Common myeloid progenitor, CD34-positive (primary cell): ENCODE measurements around the gene PSD2.

Experiments used
- CTCF ChIA-PET: fragments of 350-600 bp; sonication (Branson Sonifier 250); formaldehyde crosslinking; loops from one replicate; lab custom pipeline; 2021; ENCODE audit warnings: antibody characterized with exemption; lab: Charles Lee
- POLR2A ChIA-PET: fragments of 350-600 bp; sonication (Branson Sonifier 250); formaldehyde crosslinking; loops from one replicate; lab custom pipeline; 2021; ENCODE audit warnings: antibody characterized with exemption; lab: Charles Lee
- DNase-seq, 3 donors: peaks; one replicate each; pipeline versions ENCODE4 v3.0.0 to v3.0.0-alpha.2; 2013
- H3K27ac ChIP-seq, 2 experiments: 1 replicate in 1 of 2; 2 replicates in 1 of 2; pipeline ENCODE4 v1.7.0; 2013; ENCODE audit warnings: inconsistent platforms in 2 of 2, low read length in 2 of 2, mild to moderate bottlenecking in 2 of 2, low read depth in 1 of 2, moderate library complexity in 1 of 2; ENCODE audit not compliant: severe bottlenecking in 2 of 2, insufficient read depth in 1 of 2, poor library complexity in 1 of 2
- H3K27me3 ChIP-seq, 5 experiments: replicated peaks in 2 of 5; 1 replicate in 3 of 5; 2 replicates in 2 of 5; pipeline versions ENCODE4 v1.6.1 to v1.7.0; 2013; ENCODE audit warnings: low read length in 4 of 5, mild to moderate bottlenecking in 2 of 5, moderate library complexity in 2 of 5, inconsistent platforms in 1 of 5; ENCODE audit not compliant: insufficient read depth in 5 of 5, control insufficient read depth in 4 of 5
- H3K36me3 ChIP-seq, 4 experiments: 1 replicate in 2 of 4; 2 replicates in 2 of 4; pipeline versions ENCODE4 v1.6.1 to v1.7.0; 2013; ENCODE audit warnings: low read length in 3 of 4, control low read depth in 1 of 4, mild to moderate bottlenecking in 1 of 4; ENCODE audit not compliant: control insufficient read depth in 4 of 4, insufficient read depth in 4 of 4
- H3K4me1 ChIP-seq, 4 experiments: 1 replicate in 3 of 4; 2 replicates in 1 of 4; pipeline versions ENCODE4 v1.6.1 to v1.7.1; 2013; ENCODE audit warnings: low read length in 3 of 4, mild to moderate bottlenecking in 3 of 4, control low read depth in 1 of 4, inconsistent platforms in 1 of 4, moderate library complexity in 1 of 4; ENCODE audit not compliant: control insufficient read depth in 4 of 4, insufficient read depth in 4 of 4; ENCODE audit errors: control extremely low read depth in 1 of 4
- H3K4me3 ChIP-seq, 7 experiments: 1 replicate in 4 of 7; 2 replicates in 3 of 7; pipeline versions ENCODE4 v1.5.1 to v1.7.0; 2013; ENCODE audit warnings: mild to moderate bottlenecking in 7 of 7, low read length in 6 of 7, moderate library complexity in 6 of 7, inconsistent platforms in 2 of 7, low read depth in 2 of 7, control low read depth in 1 of 7; ENCODE audit not compliant: insufficient read depth in 4 of 7, control insufficient read depth in 1 of 7; ENCODE audit errors: extremely low read depth in 1 of 7
- H3K9me3 ChIP-seq, 5 experiments: 1 replicate in 4 of 5; 2 replicates in 1 of 5; pipeline versions ENCODE4 v1.6.1 to v1.7.1; 2013; ENCODE audit warnings: low read length in 4 of 5, mild to moderate bottlenecking in 2 of 5, inconsistent platforms in 1 of 5, low read depth in 1 of 5, moderate library complexity in 1 of 5; ENCODE audit not compliant: control insufficient read depth in 4 of 5, insufficient read depth in 2 of 5; ENCODE audit errors: control extremely low read depth in 1 of 5
- WGBS: methylation state at CpG from one replicate; pipeline ENCODE4 v1.1.5; 2013; ENCODE audit not compliant: insufficient coverage; 5-methylcytosine and 5-hydroxymethylcytosine counted together

The PSD2 gene

GRCh38 chr5:139751236-139751635, 44.4 kb upstream of the PSD2 start:
- Histone ChIP-seq H3K27me3 (peaks cover 0 to 95% (median 42%) of the 10 kb centered on the region in 5 experiments), H3K9me3 (no peaks in the 10 kb centered on the region), H3K36me3 (no peaks in the 10 kb centered on the region), H3K4me1 (peaks cover 0 to 37% (median 34%) of the 10 kb centered on the region in 4 experiments), H3K27ac (no peak overlapping the region), H3K4me3 (no peak overlapping the region)
- DNase-seq: no peak
- ChIA-PET CTCF (interaction anchor here (1.0 to 1.2 kb wide), 2 partner anchors 13 to 123 kb away, joined by 3 read pairs; no protein-coding TSS in a partner anchor), POLR2A (interaction anchor here (0.6 kb wide), 1 partner anchor 206 kb away, joined by 4 read pairs; no protein-coding TSS in a partner anchor)
- WGBS: 100% methylated on average over 1 of the region's 1 CpG

DNA sequence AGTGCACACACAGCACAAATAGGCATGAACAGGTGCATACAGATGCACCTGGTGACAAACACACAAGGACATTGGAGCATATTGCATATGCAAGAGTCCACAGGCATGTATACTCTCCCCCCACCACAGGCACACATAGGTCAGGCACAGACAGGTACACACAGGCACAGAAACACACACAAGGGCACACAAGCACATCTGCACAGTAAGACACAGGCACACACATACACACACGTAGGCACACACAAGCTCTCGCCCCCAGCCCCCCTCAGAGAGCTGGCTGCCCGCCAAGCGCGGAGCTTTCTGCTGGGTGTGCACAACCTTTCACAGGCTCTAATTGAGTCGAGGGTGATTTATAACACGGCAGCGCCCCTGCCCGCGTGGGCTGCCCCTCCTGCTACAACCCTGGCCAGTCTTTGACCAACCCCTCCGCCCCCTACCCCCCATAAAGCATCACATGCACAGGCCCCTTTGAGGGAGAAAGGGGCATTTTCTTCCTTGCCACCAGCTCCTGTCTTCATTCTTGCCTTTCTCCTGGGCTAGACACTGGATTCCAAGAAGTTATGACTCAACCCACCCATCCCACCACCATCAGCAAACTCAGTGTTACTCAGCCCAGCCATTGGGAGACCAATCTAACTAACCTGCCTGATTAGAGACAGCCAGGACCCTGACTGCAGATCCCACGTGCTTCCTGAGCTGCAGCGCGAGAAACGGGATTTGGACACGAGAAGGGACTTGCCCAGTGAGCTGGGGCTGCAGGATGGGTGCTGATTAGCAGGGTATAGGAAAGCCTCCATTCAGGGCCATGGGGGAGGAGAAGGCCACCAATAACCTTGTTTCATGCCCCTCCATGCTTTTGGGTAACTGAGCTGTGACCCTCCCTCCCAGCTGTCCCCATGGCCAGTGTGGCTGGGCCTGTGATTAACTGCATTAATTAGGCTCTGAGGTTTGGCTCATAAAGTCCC, 42.8 kb upstream of the PSD2 start:
- H3K36me3 ChIP-seq: no peaks in the 10 kb centered on the region
- 47% methylated on average over 16 of the region's 16 CpGs for WGBS
- no peaks in the 10 kb centered on the region for H3K9me3 ChIP-seq
- H3K27ac ChIP-seq: no peak overlapping the region
- no peak for DNase-seq
- CTCF ChIA-PET: interaction anchor here (1.2 to 3.5 kb wide), 6 partner anchors 13 to 126 kb away, joined by 3 to 19 read pairs (median 5); no protein-coding TSS in a partner anchor
- peaks cover 0 to 23% (median 19%) of the 10 kb centered on the region in 4 experiments for H3K4me1 ChIP-seq
- no peak overlapping the region for H3K4me3 ChIP-seq
- H3K27me3 ChIP-seq: peaks cover 0 to 91% (median 41%) of the 10 kb centered on the region in 5 experiments
- POLR2A ChIA-PET: no interaction called here

DNA sequence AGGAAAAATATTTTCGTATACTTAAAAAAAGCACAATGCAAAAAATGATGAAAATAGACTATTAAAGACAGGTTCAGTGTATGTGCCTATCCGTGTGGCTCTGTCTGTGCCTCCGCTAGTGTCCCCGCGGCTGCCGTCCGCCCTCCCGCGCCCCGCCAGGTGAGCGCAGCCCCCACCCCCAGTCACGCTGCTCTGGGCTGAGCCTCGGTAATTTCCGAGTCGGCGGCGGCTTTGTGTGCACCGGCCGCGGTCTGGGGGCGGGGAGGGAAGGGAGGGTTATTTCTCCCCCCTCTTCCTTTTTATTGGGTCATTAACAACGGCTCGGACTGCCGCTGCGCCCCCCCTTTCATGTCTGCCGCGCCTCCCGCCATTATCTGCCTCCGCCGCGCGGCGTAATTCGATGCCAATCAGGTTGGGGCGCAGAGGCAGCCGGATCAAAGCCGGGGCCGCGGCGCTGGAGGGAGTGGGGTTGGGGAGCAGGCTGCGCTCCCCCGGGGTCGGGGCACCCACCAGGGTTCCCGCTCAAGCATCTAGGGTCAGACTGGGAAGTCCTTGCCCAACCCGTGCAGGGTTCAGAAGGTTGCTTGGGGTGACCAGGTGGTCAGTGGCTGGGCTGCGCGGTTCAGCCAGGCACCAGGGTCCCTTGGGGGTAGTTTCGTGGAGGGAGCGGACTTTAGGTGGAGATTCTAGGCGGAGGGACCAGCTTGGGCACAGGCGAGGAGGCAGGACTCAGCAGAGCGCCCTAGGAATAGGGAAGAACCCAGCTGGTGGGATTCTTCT, 39.5 kb upstream of the PSD2 start:
- Histone ChIP-seq H3K4me3 (peak overlapping the region in 4 of 7 experiments; percentile 14 to 56 (median 50)), H3K9me3 (no peaks in the 10 kb centered on the region), H3K27ac (no peak overlapping the region), H3K27me3 (peaks cover 0 to 65% (median 26%) of the 10 kb centered on the region in 5 experiments), H3K4me1 (peaks cover 0 to 38% (median 24%) of the 10 kb centered on the region in 4 experiments), H3K36me3 (no peaks in the 10 kb centered on the region)
- POLR2A ChIA-PET: no interaction called here
- CTCF ChIA-PET: interaction anchor here (0.9 to 1.8 kb wide), 4 partner anchors 10 to 120 kb away, joined by 3 to 7 read pairs (median 4); no protein-coding TSS in a partner anchor
- WGBS: 15% methylated on average over 34 of the region's 52 CpGs
- DNase-seq: peak in 1 of 3 donors; percentile 32

- WGBS: 100% methylated on average over 1 of the region's 2 CpGs
- DNase-seq: no peak
- Histone ChIP-seq H3K4me1 (peaks cover 0 to 38% (median 26%) of the 10 kb centered on the region in 4 experiments), H3K9me3 (no peaks in the 10 kb centered on the region), H3K36me3 (no peaks in the 10 kb centered on the region), H3K27me3 (peaks cover 0 to 56% (median 26%) of the 10 kb centered on the region in 5 experiments), H3K27ac (no peak overlapping the region), H3K4me3 (no peak overlapping the region)
- POLR2A ChIA-PET: no interaction called here
- CTCF ChIA-PET: interaction anchor here (0.8 to 1.8 kb wide), 6 partner anchors 9 to 123 kb away, joined by 3 to 7 read pairs (median 4); no protein-coding TSS in a partner anchor
Observed at GRCh38 chr5:139756971-139757370, 38.6 kb upstream of the PSD2 start.

GRCh38 chr5:139757727-139758509, 37.7 kb upstream of the PSD2 start:
- no peak overlapping the region for H3K4me3 ChIP-seq
- no peak overlapping the region for H3K27ac ChIP-seq
- no peaks in the 10 kb centered on the region for H3K36me3 ChIP-seq
- peaks cover 0 to 38% (median 26%) of the 10 kb centered on the region in 4 experiments for H3K4me1 ChIP-seq
- DNase-seq: no peak
- WGBS: 95% methylated on average over 7 of the region's 11 CpGs
- H3K27me3 ChIP-seq: peaks cover 0 to 51% (median 21%) of the 10 kb centered on the region in 5 experiments
- no peaks in the 10 kb centered on the region for H3K9me3 ChIP-seq
- ChIA-PET POLR2A (no interaction called here), CTCF (interaction anchor here (0.7 to 1.8 kb wide), 6 partner anchors 10 to 123 kb away, joined by 3 to 7 read pairs (median 3); no protein-coding TSS in a partner anchor)

DNA sequence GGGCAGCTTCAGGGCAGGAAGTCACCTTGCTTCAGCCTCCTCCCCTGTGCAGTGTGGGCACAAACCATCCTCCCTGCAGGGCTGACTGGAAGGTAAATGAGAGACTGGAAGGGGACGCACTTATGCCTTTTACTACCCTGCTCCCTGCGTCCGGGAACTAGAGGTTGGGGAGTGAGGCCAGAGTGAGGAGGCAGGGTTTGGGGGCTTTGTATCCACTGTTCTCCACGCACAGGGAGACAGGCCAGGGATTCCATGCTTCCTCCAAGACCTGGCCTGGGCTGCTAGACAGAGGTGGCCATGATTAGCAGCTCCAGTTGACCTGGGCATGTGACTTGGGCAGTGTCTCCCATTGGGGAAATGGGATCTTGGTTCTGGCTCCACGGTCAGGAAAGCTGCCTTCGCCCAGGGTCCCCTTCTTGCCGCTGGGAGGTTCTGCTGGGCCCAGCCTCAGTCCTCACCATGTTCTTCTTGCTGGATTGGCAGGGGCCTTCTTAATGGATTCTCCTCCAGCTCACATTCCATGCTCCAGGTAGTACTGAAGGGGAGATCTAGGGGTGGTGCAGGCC, 37.0 kb upstream of the PSD2 start:
- peak overlapping the region in 3 of 7 experiments; percentile 24 to 41 (median 38) for H3K4me3 ChIP-seq
- H3K36me3 ChIP-seq: no peaks in the 10 kb centered on the region
- DNase-seq: no peak
- no peak overlapping the region for H3K27ac ChIP-seq
- ChIA-PET CTCF (interaction anchor here (0.7 to 2.2 kb wide), 7 partner anchors 11 to 210 kb away, joined by 3 to 6 read pairs (median 3); no protein-coding TSS in a partner anchor), POLR2A (interaction anchor here (1.5 kb wide), 1 partner anchor 9 kb away, joined by 4 read pairs; no protein-coding TSS in a partner anchor)
- peaks cover 0 to 38% (median 26%) of the 10 kb centered on the region in 4 experiments for H3K4me1 ChIP-seq
- WGBS: 97% methylated on average over 5 of the region's 7 CpGs
- peaks cover 0 to 51% (median 17%) of the 10 kb centered on the region in 5 experiments for H3K27me3 ChIP-seq
- H3K9me3 ChIP-seq: no peaks in the 10 kb centered on the region
